ENCODE data around the gene GRIPAP1. TPM values are rescaled to one million over a fixed set of nuclear protein-coding genes. Genes with fewer than 3 reads are reported as not detected.
A peak's percentile ranks its signal among the peaks of the same experiment; 100 is the strongest.

Gene GRIPAP1
- total RNA-seq, 2 donors from 2014 or later, result 107 to 123 TPM

DNA sequence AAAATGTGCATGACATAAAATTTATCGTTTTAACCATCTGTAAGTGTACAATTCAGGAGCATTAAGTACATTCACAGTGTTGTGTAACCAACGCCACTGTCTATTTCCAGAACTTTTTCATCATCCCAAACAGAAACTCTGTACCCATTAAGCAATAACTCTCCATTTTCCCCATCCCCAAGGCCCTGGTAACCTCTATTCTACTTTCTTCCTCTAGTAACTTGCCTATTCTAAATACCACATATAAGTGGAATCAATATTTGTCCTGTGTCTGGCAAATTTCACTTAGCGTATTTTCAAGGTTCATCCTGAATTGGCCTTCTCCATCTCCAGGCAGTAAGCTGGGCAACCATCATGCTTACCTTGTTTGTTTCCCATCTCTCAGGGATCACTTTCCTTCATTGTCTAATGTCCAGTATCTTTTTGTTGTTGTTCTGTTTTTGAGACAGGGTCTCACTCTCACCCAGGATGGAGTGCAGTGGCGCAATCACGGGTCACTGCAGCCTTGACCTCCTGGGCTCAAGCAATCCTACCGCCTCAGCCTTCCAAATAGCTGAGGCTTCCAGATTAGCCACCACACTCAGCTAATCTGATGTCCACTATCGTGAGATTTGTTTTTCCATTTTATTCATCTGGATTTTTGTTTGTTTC is 17.7 kb upstream of the GRIPAP1 start:
- H3K4me1 Mint-ChIP-seq, result no peaks in the 10 kb centered on the region
- no peaks in the 10 kb centered on the region for H3K36me3 Mint-ChIP-seq (ENCODE audit: low read depth)
- H3K27me3 Mint-ChIP-seq, result no peaks in the 10 kb centered on the region
- no peaks in the 10 kb centered on the region for H3K9me3 ChIP-seq (ENCODE audit: control insufficient read depth, low read length, poor library complexity, severe bottlenecking)
- H3K4me3 Mint-ChIP-seq, result no peak overlapping the region
- DNase-seq (no peak), ATAC-seq (no peak)
- no peak overlapping the region for H3K27ac Mint-ChIP-seq

DNA sequence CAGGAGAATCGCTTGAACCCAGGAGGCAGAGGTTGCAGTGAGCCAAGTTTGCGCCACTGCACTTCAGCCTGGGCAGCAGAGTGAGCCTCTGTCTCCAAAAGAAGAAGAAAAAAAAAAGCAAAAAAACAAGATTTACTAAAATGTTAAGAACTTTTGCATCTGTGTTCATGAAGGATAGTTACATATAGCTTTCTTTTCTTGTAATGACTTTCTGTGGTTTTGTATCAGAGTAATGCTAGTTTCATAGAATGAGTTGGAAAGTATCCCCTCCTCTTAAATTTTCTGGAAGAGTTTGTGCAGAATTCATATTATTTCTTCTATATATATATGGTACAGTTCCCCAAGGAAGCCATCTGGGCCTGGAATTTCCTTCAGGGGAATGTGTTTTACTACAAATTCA is 17.0 kb upstream of the GRIPAP1 start:
- Mint-ChIP-seq H3K27me3 (no peaks in the 10 kb centered on the region), H3K36me3 (ENCODE audit: low read depth) (no peaks in the 10 kb centered on the region), H3K4me3 (no peak overlapping the region), H3K27ac (no peak overlapping the region), H3K4me1 (no peaks in the 10 kb centered on the region)
- no peak for DNase-seq
- no peaks in the 10 kb centered on the region for H3K9me3 ChIP-seq (ENCODE audit: control insufficient read depth, low read length, poor library complexity, severe bottlenecking)
- ATAC-seq, result no peak

DNA sequence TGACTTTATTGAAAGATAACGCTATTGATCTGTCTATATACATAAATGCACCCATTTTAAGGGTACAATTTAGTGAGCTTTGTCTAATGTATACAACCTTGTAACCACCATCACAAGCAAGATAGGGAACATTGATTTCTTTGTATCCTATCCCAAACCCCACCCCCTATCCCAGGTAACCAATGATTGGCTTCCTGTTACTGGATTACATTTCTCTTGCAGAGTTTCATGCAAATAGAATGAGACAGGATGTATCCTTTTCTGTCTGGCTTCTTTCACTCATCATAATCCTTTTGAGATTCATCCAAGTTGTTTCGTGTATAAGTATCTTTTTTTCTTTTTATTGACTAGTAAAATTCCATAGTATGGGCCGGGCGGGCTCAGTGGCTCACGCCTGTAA is 1.6 kb upstream of the GRIPAP1 start:
- peaks cover 12% of the 10 kb centered on the region for H3K4me1 Mint-ChIP-seq
- H3K27me3 Mint-ChIP-seq, result no peaks in the 10 kb centered on the region
- no peak for DNase-seq
- no peak overlapping the region for H3K27ac Mint-ChIP-seq
- H3K9me3 ChIP-seq (ENCODE audit: control insufficient read depth, low read length, poor library complexity, severe bottlenecking), result no peaks in the 10 kb centered on the region
- peak overlapping the region; percentile 41 for H3K4me3 Mint-ChIP-seq
- peaks cover under 1% of the 10 kb centered on the region for H3K36me3 Mint-ChIP-seq (ENCODE audit: low read depth)
- ATAC-seq, result no peak

DNA sequence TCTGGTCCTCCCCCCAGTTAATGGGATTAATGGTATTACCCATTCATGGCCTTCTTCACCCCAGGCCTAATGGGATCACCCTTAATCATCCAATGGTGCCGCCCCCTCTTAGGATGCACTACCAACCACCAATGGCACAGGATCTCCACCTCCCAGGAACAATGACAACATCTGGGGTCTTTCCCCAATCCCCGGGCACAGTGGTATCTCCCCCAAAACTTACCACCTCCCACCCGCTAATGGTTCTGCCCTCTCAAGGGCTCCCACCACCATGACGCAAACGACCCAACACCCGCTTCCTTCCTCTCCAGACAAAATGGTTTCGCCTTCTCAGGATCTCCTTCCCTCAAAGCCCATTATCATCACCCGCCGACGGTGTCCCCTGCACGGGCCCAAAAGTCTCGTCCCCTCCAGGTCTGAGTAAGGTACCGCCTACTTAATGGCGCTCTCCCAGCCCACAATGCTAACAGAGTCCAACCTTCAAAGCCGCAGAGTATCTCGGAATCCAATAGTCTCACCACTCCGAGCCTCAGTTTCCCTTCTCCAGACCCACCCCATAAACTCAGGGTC is 458 bp downstream of the GRIPAP1 start:
- peak; percentile 27 to 57 (median 39) for DNase-seq
- H3K4me3 Mint-ChIP-seq, result peak overlapping the region; percentile 95
- H3K27me3 Mint-ChIP-seq, result no peaks in the 10 kb centered on the region
- no peaks in the 10 kb centered on the region for H3K9me3 ChIP-seq (ENCODE audit: control insufficient read depth, low read length, poor library complexity, severe bottlenecking)
- ATAC-seq, result peak; percentile 63
- H3K36me3 Mint-ChIP-seq (ENCODE audit: low read depth), result peaks cover 9% of the 10 kb centered on the region
- peaks cover 24% of the 10 kb centered on the region for H3K4me1 Mint-ChIP-seq
- H3K27ac Mint-ChIP-seq, result peak overlapping the region; percentile 99

DNA sequence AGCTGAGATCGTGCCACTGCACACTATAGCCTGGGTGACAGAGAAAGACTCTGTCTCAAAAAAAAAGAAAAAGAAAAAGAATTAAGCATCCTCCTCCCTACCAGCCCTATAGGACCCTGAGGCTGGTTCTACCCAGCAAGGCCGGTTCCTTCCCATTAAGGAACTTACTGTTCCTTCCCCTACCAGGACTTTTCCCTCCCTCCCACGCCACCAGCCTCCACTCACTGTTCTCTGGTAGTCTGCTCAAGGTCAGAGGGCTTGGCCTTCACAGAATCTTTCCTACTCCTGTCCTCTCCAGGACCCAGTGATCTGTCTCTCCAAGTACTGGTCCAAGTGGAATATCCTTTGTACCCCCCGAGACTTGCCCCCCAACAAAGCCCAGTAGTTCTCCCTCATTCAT is 1.4 kb downstream of the GRIPAP1 start:
- H3K9me3 ChIP-seq (ENCODE audit: control insufficient read depth, low read length, poor library complexity, severe bottlenecking), result no peaks in the 10 kb centered on the region
- ATAC-seq (no peak), DNase-seq (no peak)
- Mint-ChIP-seq H3K27ac (peak overlapping the region; percentile 99), H3K27me3 (no peaks in the 10 kb centered on the region), H3K4me3 (peak overlapping the region; percentile 95), H3K36me3 (ENCODE audit: low read depth) (peaks cover 9% of the 10 kb centered on the region), H3K4me1 (peaks cover 26% of the 10 kb centered on the region)

DNA sequence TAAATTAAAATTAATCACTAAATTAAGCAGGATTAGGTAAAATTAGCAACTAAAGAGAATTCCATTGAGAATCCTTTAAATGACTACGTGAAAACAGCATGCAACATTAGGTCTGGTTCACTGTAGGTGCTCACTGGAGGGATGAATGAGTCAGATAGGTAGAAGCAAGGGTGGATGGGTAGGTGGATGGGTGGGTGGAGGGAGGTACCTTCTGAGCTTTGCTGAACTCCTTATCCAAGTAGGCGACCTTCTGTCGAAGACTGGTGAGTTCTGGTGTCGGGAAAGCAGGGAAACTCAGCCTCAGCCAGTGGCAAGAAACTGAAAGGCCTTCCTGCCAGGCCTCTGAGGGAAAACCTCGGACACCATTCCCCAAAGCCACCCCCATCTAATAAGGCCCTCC is 3.0 kb downstream of the GRIPAP1 start:
- H3K36me3 Mint-ChIP-seq (ENCODE audit: low read depth), result peaks cover 9% of the 10 kb centered on the region
- no peaks in the 10 kb centered on the region for H3K9me3 ChIP-seq (ENCODE audit: control insufficient read depth, low read length, poor library complexity, severe bottlenecking)
- H3K27me3 Mint-ChIP-seq, result no peaks in the 10 kb centered on the region
- no peak overlapping the region for H3K27ac Mint-ChIP-seq
- peaks cover 29% of the 10 kb centered on the region for H3K4me1 Mint-ChIP-seq
- ATAC-seq, result no peak
- H3K4me3 Mint-ChIP-seq, result no peak overlapping the region
- no peak for DNase-seq

DNA sequence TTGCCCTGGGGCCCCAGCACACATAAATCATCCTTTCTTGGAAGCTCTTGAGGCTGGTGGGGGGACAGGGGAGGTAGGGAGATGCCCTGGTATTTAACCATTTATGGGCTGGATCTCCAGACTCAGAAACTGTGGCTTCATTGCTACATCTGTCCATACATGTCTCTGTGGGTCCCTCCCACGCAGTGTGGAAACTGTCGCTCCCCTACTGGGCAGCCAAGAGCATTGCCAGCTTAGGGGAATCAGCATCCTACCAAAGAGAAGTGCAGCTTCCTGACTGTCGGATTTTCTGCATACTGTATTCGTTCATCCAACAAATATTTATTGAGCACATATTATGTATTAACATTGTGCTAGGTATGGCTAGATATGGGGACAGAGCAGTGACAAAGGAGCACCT is 3.7 kb downstream of the GRIPAP1 start:
- no peak overlapping the region for H3K4me3 Mint-ChIP-seq
- peak overlapping the region; percentile 44 for H3K27ac Mint-ChIP-seq
- H3K36me3 Mint-ChIP-seq (ENCODE audit: low read depth), result peaks cover 9% of the 10 kb centered on the region
- no peaks in the 10 kb centered on the region for H3K27me3 Mint-ChIP-seq
- ATAC-seq (no peak), DNase-seq (no peak)
- H3K9me3 ChIP-seq (ENCODE audit: control insufficient read depth, low read length, poor library complexity, severe bottlenecking), result no peaks in the 10 kb centered on the region
- peaks cover 29% of the 10 kb centered on the region for H3K4me1 Mint-ChIP-seq

DNA sequence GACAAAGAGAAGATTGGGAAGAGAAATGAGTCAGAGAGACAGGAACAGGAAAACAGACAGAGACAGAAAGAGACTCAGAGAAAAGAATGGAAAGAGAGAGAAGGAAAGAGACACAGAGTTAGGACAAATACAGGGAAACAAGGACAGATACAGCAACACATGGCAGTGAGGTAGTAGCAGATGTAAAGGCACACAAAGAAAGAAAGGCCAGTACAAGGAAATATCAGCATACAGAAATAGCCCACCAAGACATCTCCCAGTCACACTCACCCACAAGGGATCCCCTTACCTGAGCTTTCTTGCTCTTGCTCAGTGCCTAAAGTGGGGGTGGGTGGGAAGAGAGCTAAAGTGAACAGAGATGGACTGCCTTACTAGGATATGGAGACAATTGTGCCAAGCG is 4.2 kb downstream of the GRIPAP1 start:
- H3K9me3 ChIP-seq (ENCODE audit: control insufficient read depth, low read length, poor library complexity, severe bottlenecking), result no peaks in the 10 kb centered on the region
- Mint-ChIP-seq H3K27ac (peak overlapping the region; percentile 44), H3K36me3 (ENCODE audit: low read depth) (peaks cover 9% of the 10 kb centered on the region), H3K4me3 (no peak overlapping the region), H3K4me1 (peaks cover 29% of the 10 kb centered on the region), H3K27me3 (no peaks in the 10 kb centered on the region)
- no peak for DNase-seq
- no peak for ATAC-seq

DNA sequence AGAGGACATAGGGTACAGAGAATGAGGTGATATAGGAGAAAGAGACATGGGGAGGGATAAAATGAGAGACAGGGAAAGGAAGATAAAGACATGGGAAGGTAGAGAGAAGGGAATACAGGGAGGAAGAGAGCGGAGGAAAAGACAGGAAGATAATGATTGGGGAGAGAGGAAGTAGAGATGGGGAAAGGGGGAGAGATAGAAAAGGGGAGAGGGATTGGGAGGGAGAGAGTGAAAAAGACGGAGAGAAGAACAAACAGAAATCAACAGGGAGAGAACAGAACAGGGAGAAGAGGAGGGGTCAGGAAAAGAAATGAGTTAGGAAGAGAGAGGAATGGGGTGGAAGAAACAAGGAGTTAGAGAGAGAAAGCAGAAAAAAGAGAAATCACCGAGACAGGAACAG is 4.6 kb downstream of the GRIPAP1 start:
- no peak overlapping the region for H3K4me3 Mint-ChIP-seq

DNA sequence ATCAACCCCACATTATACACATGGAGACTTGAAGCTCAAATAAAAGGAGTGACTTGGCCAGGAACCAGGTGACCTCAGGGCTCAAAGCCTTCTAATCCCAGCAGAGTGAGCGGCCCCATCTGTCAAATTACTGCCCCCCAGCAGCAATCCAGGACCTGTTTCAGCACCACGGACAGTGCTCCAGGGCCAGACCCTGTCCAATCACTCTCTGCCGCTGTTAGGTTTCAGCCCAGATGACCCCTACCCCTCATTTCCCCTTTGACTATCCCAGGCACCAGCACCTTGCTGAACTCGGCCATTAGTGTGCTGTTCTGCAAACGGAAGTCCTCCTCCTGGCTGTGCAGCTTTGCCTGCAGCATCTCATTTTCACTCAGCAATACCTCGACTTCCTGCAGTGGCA is 5.1 kb downstream of the GRIPAP1 start:
- Mint-ChIP-seq H3K36me3 (ENCODE audit: low read depth) (peaks cover 9% of the 10 kb centered on the region), H3K4me1 (peaks cover 28% of the 10 kb centered on the region), H3K4me3 (no peak overlapping the region), H3K27me3 (no peaks in the 10 kb centered on the region), H3K27ac (no peak overlapping the region)
- no peaks in the 10 kb centered on the region for H3K9me3 ChIP-seq (ENCODE audit: control insufficient read depth, low read length, poor library complexity, severe bottlenecking)
- no peak for ATAC-seq
- no peak for DNase-seq

More for the DNA sequence above, 4.6 kb downstream of the GRIPAP1 start:
- H3K4me1 Mint-ChIP-seq, result peaks cover 29% of the 10 kb centered on the region
- no peaks in the 10 kb centered on the region for H3K9me3 ChIP-seq (ENCODE audit: control insufficient read depth, low read length, poor library complexity, severe bottlenecking)
- DNase-seq (no peak), ATAC-seq (no peak)
- H3K36me3 Mint-ChIP-seq (ENCODE audit: low read depth), result peaks cover 9% of the 10 kb centered on the region
- no peak overlapping the region for H3K27ac Mint-ChIP-seq
- H3K27me3 Mint-ChIP-seq, result no peaks in the 10 kb centered on the region

DNA sequence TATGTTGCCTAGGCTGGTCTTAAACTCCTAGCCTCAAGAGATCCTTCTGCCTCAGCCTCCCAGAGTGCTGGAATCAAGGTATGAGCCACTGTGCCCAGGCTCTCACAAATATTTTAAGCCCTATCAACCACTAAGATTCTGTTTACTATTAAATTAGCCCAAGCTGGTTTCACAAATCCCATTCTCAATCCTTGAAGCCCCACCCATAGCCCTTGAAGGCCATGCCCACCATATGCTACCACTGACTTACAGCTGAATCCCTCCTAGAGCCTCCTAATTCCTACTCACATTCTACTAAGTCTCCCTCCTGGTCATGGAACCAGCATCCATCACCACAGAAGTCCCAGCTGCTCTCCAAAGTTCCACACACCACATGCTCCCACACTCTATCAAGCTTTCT is 9.7 kb downstream of the GRIPAP1 start:
- H3K27me3 Mint-ChIP-seq, result no peaks in the 10 kb centered on the region
- H3K9me3 ChIP-seq (ENCODE audit: control insufficient read depth, low read length, poor library complexity, severe bottlenecking), result no peaks in the 10 kb centered on the region
- H3K27ac Mint-ChIP-seq, result peak overlapping the region; percentile 74
- no peak overlapping the region for H3K4me3 Mint-ChIP-seq
- ATAC-seq, result no peak
- no peak for DNase-seq
- peaks cover 13% of the 10 kb centered on the region for H3K4me1 Mint-ChIP-seq
- peaks cover 1% of the 10 kb centered on the region for H3K36me3 Mint-ChIP-seq (ENCODE audit: low read depth)

DNA sequence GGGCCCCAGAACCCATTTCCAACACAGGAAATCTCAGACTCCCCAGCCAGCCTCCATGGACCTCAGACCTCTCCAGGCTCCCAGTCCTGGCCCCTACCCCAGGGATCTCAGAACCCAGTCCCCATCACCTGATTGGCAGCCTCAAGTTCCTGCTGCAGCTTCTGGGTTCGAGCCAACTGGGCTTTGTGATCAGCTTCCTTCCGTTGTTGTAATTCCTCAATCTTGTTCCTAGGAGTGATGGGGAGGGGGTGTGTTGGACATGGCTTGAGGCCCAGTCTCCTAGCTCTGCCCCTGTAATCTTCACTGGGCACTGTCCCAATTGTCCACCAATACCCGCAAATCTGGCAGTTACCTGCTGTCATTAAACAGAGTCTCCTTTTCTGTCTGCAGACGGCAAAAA is 12.6 kb downstream of the GRIPAP1 start:
- Mint-ChIP-seq H3K27me3 (no peaks in the 10 kb centered on the region), H3K4me1 (peaks cover 4% of the 10 kb centered on the region), H3K27ac (peak overlapping the region; percentile 45), H3K36me3 (ENCODE audit: low read depth) (peaks cover 2% of the 10 kb centered on the region), H3K4me3 (no peak overlapping the region)
- H3K9me3 ChIP-seq (ENCODE audit: control insufficient read depth, low read length, poor library complexity, severe bottlenecking), result no peaks in the 10 kb centered on the region
- DNase-seq (no peak), ATAC-seq (no peak)

DNA sequence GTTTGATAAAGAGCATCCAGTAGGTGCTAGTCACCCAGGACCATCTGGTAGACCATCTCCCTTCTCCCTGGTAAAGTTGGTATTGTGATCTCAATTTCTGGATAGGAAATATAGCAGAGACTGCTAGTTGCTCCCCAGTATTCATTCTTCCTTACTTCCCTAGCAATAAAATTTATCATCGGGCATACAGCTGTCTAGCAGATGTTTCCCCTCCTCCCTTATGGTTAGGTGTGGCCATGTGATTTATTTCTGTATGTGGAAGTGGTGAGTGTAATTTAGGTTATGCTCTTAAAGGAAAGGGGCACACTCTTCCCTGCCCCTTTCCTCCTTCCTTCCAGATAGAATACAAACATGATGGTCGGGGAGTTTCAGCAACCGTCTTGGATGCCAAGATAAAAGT is 18.2 kb downstream of the GRIPAP1 start:
- H3K9me3 ChIP-seq (ENCODE audit: control insufficient read depth, low read length, poor library complexity, severe bottlenecking), result no peaks in the 10 kb centered on the region
- Mint-ChIP-seq H3K36me3 (ENCODE audit: low read depth) (peaks cover 8% of the 10 kb centered on the region), H3K4me3 (no peak overlapping the region), H3K4me1 (peaks cover 4% of the 10 kb centered on the region), H3K27ac (no peak overlapping the region), H3K27me3 (no peaks in the 10 kb centered on the region)
- DNase-seq, result no peak
- no peak for ATAC-seq

DNA sequence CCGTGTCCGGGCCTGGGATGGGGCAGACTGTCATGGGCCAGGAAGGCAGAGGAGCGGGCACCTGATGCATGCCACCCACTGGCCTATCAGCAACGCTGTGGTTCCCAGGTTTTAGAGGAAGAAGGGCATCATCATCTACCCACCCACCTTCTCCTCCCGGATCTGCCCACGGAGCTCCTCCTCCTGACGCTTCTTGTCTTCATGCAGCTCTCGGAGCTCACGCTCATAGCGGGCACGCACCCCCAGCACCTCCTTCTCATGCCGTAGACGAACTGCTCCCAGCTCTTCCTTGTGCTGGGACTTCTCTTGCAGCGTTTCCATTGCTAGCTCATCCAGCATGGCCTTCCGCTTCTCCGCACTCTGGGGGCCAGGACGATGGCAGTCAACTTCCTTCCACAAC is 19.0 kb downstream of the GRIPAP1 start:
- peaks cover 10% of the 10 kb centered on the region for H3K36me3 Mint-ChIP-seq (ENCODE audit: low read depth)
- no peak overlapping the region for H3K27ac Mint-ChIP-seq
- H3K4me1 Mint-ChIP-seq, result no peaks in the 10 kb centered on the region

More for the DNA sequence above, 19.0 kb downstream of the GRIPAP1 start:
- DNase-seq, result no peak
- Mint-ChIP-seq H3K27me3 (no peaks in the 10 kb centered on the region), H3K4me3 (no peak overlapping the region)
- no peak for ATAC-seq
- no peaks in the 10 kb centered on the region for H3K9me3 ChIP-seq (ENCODE audit: control insufficient read depth, low read length, poor library complexity, severe bottlenecking)
